Activated CD4-positive, alpha-beta memory T cell treated with anti-CD3 and anti-CD28 coated beads for 36 hours (primary cell): Measurements from ENCODE around the gene HYI. TPM values are rescaled to one million over a fixed set of nuclear protein-coding genes. Genes with fewer than 3 reads are reported as not detected.

Source experiments
- CTCF ChIA-PET: fragments of 350-600 bp; sonication (Branson Sonifier 250); formaldehyde crosslinking; loops from one replicate; lab custom pipeline; 2021; ENCODE audit warnings: antibody characterized with exemption, inconsistent platforms; lab: Charles Lee
- POLR2A ChIA-PET: fragments of 350-600 bp; sonication (Branson Sonifier 250); formaldehyde crosslinking; loops from one replicate; lab custom pipeline; 2021; ENCODE audit warnings: antibody characterized with exemption; lab: Charles Lee
- DNase-seq: peaks from one replicate; pipeline ENCODE4 v3.0.0-alpha.2; 2020
- H3K27ac Mint-ChIP-seq: one replicate; pipeline ENCODE4 v1.8.0; 2021; ENCODE audit warnings: mixed read lengths
- H3K27me3 Mint-ChIP-seq: one replicate; pipeline ENCODE4 v1.8.0; 2021; ENCODE audit warnings: mixed read lengths
- H3K36me3 Mint-ChIP-seq: one replicate; pipeline ENCODE4 v1.8.0; 2021; ENCODE audit warnings: mixed read lengths
- H3K4me1 Mint-ChIP-seq: one replicate; pipeline ENCODE4 v1.8.0; 2021; ENCODE audit warnings: low read depth, mixed read lengths
- H3K4me3 Mint-ChIP-seq: one replicate; pipeline ENCODE4 v1.8.0; 2021; ENCODE audit warnings: mild to moderate bottlenecking, mixed read lengths
- H3K9me3 Mint-ChIP-seq: one replicate; pipeline ENCODE4 v1.8.0; 2021; ENCODE audit warnings: mixed read lengths
- intact Hi-C: fragments of 100-400 bp; cut with micrococcal nuclease; formaldehyde crosslinking; loops from one replicate; pipeline ENCODE4 v1.15.1; 2023
- total RNA-seq, 2 experiments: library from RNA; stranded (reverse); gene quantifications; one replicate each; pipeline ENCODE4 v1.2.3, GENCODE V29; 2021

HYI gene
- total RNA-seq, 2 experiments from 2014 or later: 11.9 to 13.9 TPM

DNA sequence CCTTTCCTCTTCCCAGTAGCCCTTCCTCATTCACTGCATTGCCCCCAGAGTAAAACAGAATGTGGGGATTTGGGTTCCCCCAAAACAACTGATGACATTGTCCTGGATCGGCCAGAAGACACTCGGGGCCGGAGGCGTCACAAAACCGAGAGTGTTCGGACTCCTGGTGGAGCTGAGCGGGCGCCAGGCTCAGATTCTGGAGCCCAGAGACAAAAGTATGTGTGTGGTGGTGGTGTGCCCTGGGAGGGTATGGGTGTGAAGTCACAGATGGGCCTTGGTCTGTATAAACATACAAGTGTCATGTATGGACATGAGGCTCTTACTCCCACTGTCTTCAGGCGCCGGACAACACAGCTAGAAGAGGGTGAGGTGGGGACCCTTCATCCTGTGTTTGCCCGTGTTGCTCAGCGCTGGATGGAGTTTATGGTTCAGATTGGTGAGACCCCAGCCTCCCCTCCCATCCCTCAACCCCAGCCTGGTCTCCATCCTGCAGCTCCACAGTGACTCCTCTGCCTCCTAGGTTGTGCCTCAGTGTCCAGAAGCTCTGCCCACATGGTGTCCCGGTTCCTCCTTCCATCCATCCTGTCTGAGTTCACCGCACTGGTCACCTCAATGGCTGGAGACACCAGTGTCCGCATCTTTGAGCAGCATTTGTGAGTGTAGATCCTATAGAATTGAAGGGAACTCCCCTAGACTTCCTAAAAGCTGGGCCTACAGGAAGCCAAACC is 12.4 kb downstream of the HYI start:
- CTCF ChIA-PET: no interaction called here

DNA sequence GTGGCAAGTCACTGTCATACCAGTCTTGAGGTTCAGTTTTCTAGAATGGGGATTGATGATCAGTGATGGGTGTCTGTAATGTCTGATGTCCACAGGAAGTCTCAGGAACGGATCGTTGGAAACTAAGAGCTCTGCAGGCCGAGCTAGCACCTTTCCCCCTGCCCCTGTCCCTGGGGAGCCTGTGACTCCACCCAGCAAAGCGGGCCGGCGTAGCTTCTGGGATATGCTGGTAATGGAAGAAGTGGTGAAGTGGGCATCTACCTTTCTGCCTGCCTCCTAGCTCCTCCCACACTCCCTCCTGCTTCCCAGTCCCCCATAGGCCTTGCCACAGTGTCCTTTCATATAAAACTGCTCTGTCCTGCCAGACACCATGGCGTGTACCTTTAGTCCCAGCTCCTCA is 13.4 kb downstream of the HYI start:
- CTCF ChIA-PET: no interaction called here
- POLR2A ChIA-PET: no interaction called here
- intact Hi-C loops: no loop called here

More for the DNA sequence above, 12.4 kb downstream of the HYI start:
- peaks cover 23% of the 10 kb centered on the region for H3K36me3 Mint-ChIP-seq
- H3K4me3 Mint-ChIP-seq: no peak overlapping the region
- no peaks in the 10 kb centered on the region for H3K9me3 Mint-ChIP-seq
- no peak for DNase-seq
- no peak overlapping the region for H3K27ac Mint-ChIP-seq
- no peaks in the 10 kb centered on the region for H3K4me1 Mint-ChIP-seq
- POLR2A ChIA-PET: no interaction called here
- intact Hi-C loops: no loop called here
- H3K27me3 Mint-ChIP-seq: no peaks in the 10 kb centered on the region

DNA sequence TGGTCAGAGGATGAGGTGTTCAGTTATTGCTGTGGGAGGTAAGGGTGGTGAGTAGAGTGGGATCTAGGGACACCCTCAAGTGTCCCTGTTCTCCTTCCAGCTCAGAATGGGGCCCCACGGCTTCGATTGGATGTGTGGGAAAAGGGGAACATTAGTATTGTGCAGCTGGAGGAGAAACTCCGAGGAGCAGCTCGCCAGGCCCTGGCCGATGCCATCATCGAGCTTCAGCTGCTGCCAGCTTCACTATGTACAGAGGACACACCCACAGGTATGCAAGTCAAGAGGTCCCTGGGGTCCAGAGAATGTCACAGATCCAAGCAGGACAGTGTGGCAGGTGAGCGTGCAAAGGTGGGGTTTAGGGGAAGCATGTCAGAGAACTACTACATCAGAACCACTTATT is 13.9 kb downstream of the HYI start:
- DNase-seq: no peak
- intact Hi-C loops: no loop called here
- H3K27me3 Mint-ChIP-seq: no peaks in the 10 kb centered on the region
- H3K4me1 Mint-ChIP-seq: no peaks in the 10 kb centered on the region
- no peaks in the 10 kb centered on the region for H3K9me3 Mint-ChIP-seq
- no peak overlapping the region for H3K27ac Mint-ChIP-seq
- H3K4me3 Mint-ChIP-seq: no peak overlapping the region
- CTCF ChIA-PET: no interaction called here
- peaks cover 17% of the 10 kb centered on the region for H3K36me3 Mint-ChIP-seq
- POLR2A ChIA-PET: no interaction called here

More for the DNA sequence above, 13.4 kb downstream of the HYI start:
- no peak overlapping the region for H3K4me3 Mint-ChIP-seq
- no peaks in the 10 kb centered on the region for H3K27me3 Mint-ChIP-seq
- H3K27ac Mint-ChIP-seq: no peak overlapping the region
- peaks cover 17% of the 10 kb centered on the region for H3K36me3 Mint-ChIP-seq
- no peak for DNase-seq
- no peaks in the 10 kb centered on the region for H3K9me3 Mint-ChIP-seq
- H3K4me1 Mint-ChIP-seq: no peaks in the 10 kb centered on the region

DNA sequence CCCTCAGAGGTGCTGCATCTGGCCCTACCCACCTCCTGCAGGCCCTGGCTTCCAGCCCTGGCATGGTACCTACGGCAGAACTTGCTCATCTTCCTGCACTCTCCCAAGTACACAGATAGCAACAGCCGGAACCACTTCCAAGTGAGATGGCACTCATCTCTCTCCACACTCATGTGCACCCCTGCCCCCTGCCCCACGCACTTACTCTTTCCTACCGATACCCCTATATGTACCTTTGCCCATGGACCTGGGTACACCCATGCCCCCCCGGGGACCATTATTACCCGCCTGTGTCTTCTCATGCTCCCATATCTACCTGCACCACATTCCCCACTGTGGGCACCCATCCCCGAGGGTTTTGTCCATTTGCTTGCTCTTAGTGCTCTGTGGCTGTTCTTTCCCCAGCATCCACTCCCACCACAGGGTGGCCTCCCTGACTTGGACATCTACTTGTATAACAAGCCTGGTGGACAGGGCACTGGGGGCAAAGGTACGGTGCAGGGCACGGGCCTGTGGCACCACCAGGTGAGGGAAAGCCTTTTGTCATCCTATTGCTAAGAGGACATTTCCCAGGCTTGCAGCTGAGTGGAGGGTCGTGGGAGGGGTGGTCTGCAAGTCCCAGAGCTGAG is 14.7 kb downstream of the HYI start:
- DNase-seq: no peak
- Mint-ChIP-seq H3K36me3 (peaks cover 17% of the 10 kb centered on the region), H3K4me1 (no peaks in the 10 kb centered on the region), H3K9me3 (no peaks in the 10 kb centered on the region), H3K4me3 (no peak overlapping the region), H3K27me3 (no peaks in the 10 kb centered on the region), H3K27ac (no peak overlapping the region)
- ChIA-PET POLR2A (no interaction called here), CTCF (no interaction called here)
- intact Hi-C loops: no loop called here

DNA sequence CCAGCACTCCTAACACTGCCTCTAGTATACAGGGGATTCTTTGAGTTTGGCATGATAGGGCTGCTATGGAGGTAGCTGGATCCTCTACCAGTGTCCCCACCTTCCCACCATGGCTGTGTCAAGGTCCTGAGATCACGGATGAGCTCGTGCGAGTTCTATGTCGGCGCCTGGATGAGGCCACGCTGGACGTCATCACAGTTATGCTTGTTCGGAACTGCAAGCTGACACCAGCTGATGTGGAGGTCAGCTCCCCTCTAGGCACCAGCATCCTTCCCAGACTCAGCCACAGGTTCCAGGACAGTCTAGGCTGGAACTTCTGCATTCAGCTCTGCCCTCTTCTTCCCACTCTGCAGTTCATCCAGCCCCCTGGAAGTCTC is 15.2 kb downstream of the HYI start:
- no peaks in the 10 kb centered on the region for H3K27me3 Mint-ChIP-seq
- CTCF ChIA-PET: no interaction called here
- DNase-seq: no peak
- intact Hi-C loops: no loop called here
- H3K27ac Mint-ChIP-seq: no peak overlapping the region
- H3K4me3 Mint-ChIP-seq: no peak overlapping the region
- peaks cover 14% of the 10 kb centered on the region for H3K36me3 Mint-ChIP-seq
- POLR2A ChIA-PET: no interaction called here
- no peaks in the 10 kb centered on the region for H3K9me3 Mint-ChIP-seq
- no peaks in the 10 kb centered on the region for H3K4me1 Mint-ChIP-seq

DNA sequence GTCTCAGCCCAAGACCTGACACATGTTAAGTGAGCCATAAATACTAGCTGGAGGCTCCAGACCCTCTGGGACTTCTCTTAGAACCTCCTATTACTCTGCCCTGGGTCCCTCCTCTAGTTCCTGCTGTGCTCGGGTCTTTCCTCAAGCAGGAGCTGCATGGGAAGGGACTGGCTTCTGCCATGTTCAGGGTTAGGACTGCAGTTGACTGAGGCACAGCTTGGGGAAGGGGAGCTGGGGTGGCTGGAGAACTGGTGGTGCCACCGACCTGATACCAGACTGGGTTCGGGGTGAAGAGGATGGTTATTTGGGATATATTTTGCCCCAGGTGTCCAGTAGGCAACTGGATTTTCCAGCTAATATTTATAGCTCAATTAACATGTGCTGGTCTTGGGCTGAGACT is 15.7 kb downstream of the HYI start:
- Mint-ChIP-seq H3K27ac (no peak overlapping the region), H3K36me3 (peaks cover 16% of the 10 kb centered on the region), H3K9me3 (no peaks in the 10 kb centered on the region), H3K27me3 (no peaks in the 10 kb centered on the region), H3K4me1 (no peaks in the 10 kb centered on the region), H3K4me3 (no peak overlapping the region)
- ChIA-PET CTCF (no interaction called here), POLR2A (no interaction called here)
- intact Hi-C loops: no loop called here
- no peak for DNase-seq

DNA sequence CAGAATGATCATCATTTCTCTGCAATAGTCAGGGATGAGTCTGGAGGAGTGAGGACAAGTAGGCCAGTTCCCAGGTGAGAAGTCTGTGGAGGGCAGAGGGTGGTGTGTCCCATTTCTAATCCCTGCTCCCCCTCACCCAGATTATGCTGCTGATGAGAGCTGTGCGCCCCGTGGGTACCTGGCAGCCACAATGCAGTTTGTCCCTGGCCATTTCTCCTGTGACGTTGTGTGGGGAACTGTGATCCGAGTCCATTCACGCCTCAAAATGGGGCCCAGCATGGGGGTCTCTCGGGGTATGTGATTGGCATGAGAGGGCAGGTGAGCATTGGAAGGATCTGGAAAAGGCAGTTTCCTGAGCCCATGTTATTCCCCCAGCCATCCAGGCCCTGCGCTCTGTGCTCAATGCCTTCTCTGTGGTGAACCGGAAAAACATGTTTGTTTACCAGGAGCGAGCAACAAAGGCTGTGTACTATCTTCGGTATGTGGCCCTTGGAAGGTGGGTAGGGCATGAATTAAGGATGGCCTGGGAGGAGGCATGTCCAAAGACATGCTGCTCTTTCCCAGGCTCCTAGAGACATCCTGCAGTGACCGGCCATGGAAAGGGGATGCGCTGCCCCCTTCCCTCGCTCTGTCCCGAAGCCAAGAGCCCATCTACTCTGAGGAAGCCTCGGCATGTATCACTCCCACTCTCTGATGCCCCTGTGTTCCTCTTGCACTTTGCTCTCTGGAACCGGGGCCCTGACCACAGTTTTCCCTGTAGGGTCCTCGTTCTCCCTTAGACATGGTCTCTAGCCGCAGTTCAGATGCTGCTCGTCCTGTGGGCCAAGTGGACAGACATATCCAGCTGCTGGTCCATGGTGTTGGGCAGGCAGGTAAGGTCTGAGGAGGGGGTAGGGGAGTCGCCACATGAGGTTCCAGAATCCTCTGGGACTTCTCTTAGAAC is 16.4 kb downstream of the HYI start:
- H3K27me3 Mint-ChIP-seq: no peaks in the 10 kb centered on the region
- H3K4me3 Mint-ChIP-seq: no peak overlapping the region
- DNase-seq: no peak
- peaks cover 20% of the 10 kb centered on the region for H3K36me3 Mint-ChIP-seq
- H3K27ac Mint-ChIP-seq: no peak overlapping the region
- no peaks in the 10 kb centered on the region for H3K9me3 Mint-ChIP-seq
- no peaks in the 10 kb centered on the region for H3K4me1 Mint-ChIP-seq
- intact Hi-C loops: no loop called here
- CTCF ChIA-PET: no interaction called here
- POLR2A ChIA-PET: no interaction called here

DNA sequence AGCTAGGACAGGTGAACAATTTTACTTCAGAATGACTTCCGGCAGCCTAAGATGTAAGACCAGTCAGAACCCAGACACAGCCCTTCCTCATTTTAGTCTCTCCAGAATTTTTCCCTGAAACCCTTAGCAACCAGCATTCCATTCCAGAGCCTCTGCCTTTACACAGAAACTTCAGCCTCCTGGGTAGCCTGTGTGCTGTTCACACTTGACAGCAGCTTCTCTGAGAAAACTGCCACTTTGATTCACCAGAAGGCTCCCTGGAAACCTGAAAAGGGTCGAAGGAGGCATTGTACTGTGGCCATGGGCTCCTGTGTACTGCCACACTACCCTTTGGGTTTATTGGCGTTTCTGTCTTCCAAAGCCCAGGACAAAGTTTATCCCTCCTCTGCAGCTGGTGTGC is 17.4 kb downstream of the HYI start:
- no peaks in the 10 kb centered on the region for H3K4me1 Mint-ChIP-seq
- H3K36me3 Mint-ChIP-seq: peaks cover 23% of the 10 kb centered on the region
- POLR2A ChIA-PET: no interaction called here
- intact Hi-C loops: no loop called here
- CTCF ChIA-PET: no interaction called here
- no peaks in the 10 kb centered on the region for H3K27me3 Mint-ChIP-seq
- no peaks in the 10 kb centered on the region for H3K9me3 Mint-ChIP-seq
- H3K27ac Mint-ChIP-seq: no peak overlapping the region
- no peak for DNase-seq
- H3K4me3 Mint-ChIP-seq: no peak overlapping the region

DNA sequence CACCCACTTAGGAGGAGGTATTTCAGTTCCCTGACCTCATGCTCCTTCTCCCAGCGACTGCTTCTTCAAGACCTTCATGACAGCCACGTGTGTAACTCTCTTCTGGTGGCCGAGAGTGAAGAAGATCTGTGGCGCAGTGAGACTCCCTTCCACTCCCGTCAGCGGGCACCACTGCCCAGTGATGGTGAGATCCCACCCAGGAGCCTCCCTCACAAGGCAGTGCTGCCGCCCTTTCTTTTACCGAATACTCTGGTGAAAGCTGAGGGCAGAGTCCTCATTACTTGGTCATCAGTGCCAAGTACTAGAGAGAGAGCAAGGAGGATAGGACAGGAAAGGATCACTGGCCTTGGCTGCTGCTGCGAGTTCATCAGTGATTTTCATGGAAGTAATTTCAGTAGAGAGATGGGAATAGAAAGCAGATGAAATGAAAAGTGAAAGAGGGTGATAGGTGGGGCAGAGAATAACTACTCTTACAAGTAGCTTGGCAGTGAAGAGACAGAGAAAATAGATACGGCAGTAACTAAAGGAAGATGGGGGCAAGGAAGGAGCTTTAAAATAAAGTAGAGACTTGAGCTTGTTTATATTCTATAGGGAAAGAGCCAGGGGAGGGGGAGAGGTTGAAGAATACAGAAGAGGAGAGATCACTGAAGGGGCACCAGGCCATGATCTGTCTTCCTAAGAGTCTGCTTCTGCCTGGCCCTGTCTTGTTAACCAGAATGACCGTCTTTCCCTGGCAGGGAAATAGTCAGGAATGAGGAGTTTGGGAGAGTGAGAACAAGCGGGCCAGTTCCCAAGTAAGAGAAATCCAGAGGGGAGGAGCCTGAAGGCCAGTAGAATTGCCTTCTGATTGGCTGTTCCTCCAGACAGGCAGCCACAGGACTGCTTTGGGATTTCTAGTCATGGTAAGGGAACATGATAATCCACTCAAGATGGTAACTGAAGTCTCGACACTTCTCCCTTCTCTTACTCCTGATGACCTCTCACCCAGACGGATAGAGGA is 18.3 kb downstream of the HYI start:
- no peak for DNase-seq
- H3K4me3 Mint-ChIP-seq: no peak overlapping the region
- POLR2A ChIA-PET: no interaction called here
- H3K36me3 Mint-ChIP-seq: peaks cover 32% of the 10 kb centered on the region
- intact Hi-C loops: no loop called here
- CTCF ChIA-PET: no interaction called here
- H3K27me3 Mint-ChIP-seq: no peaks in the 10 kb centered on the region
- H3K27ac Mint-ChIP-seq: no peak overlapping the region
- H3K9me3 Mint-ChIP-seq: no peaks in the 10 kb centered on the region
- no peaks in the 10 kb centered on the region for H3K4me1 Mint-ChIP-seq

DNA sequence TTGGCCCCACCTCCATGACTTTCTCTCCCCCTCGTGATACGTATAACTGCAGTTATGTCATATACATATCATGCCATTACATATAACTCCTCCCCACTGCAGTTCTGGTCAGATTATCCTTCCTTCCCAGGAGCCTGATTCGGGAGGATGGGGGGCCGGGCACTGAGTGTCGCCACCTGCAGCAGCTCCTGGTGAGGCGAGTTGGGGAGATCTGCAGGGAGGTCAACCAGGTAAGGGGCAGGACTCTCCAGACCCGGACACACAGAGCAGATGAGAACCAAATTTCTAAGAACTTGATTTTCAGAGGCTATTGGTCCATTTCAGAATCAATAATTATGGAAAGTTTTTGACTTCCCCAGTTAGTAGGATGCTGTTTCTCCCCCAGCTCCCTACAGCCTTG is 19.5 kb downstream of the HYI start:
- CTCF ChIA-PET: no interaction called here

DNA sequence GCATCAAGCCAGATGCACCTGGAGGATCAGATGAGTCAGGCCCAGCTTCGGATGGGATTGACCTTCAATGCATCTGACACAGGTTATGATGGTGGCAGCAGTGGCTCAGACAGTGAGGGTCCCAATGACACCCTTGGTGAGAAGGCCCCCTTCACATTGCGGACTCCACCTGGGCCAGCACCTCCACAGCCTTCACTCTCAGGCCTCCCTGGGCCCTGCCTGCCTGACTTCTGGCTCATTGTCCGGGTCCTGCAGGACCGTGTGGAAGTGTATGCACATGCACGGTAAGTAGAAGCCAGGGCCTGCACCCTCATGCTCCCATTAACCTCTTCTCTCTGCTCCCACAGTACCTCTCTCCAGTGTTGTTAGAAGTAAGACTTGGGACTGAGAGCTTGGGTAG is 20.8 kb downstream of the HYI start:
- CTCF ChIA-PET: interaction anchor here (1.1 kb wide), 1 partner anchor 206 kb away, joined by 3 read pairs; no protein-coding TSS in a partner anchor
- intact Hi-C loops: no loop called here
- no peak for DNase-seq
- Mint-ChIP-seq H3K4me3 (no peak overlapping the region), H3K27ac (no peak overlapping the region), H3K27me3 (no peaks in the 10 kb centered on the region), H3K36me3 (peaks cover 29% of the 10 kb centered on the region), H3K4me1 (no peaks in the 10 kb centered on the region), H3K9me3 (no peaks in the 10 kb centered on the region)
- POLR2A ChIA-PET: no interaction called here

More for the DNA sequence above, 19.5 kb downstream of the HYI start:
- no peaks in the 10 kb centered on the region for H3K4me1 Mint-ChIP-seq
- no peak overlapping the region for H3K4me3 Mint-ChIP-seq
- no peak for DNase-seq
- H3K27ac Mint-ChIP-seq: no peak overlapping the region
- H3K9me3 Mint-ChIP-seq: no peaks in the 10 kb centered on the region
- POLR2A ChIA-PET: no interaction called here
- no peaks in the 10 kb centered on the region for H3K27me3 Mint-ChIP-seq
- intact Hi-C loops: no loop called here
- H3K36me3 Mint-ChIP-seq: peaks cover 38% of the 10 kb centered on the region
